ENCODE results near the gene EDDM3A.
"Not testable (repeated sequence)": the region's sequence is repeated elsewhere in the genome, so short reads cannot be mapped to it uniquely, and the experiment has no call there.

The EDDM3A gene, protein sequence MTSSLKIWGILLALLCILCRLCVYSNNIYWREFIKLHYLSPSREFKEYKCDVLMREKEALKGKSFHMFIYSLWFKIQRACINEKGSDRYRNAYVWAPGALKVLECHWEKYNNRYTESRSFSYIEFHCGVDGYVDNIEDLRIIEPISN

DNA sequence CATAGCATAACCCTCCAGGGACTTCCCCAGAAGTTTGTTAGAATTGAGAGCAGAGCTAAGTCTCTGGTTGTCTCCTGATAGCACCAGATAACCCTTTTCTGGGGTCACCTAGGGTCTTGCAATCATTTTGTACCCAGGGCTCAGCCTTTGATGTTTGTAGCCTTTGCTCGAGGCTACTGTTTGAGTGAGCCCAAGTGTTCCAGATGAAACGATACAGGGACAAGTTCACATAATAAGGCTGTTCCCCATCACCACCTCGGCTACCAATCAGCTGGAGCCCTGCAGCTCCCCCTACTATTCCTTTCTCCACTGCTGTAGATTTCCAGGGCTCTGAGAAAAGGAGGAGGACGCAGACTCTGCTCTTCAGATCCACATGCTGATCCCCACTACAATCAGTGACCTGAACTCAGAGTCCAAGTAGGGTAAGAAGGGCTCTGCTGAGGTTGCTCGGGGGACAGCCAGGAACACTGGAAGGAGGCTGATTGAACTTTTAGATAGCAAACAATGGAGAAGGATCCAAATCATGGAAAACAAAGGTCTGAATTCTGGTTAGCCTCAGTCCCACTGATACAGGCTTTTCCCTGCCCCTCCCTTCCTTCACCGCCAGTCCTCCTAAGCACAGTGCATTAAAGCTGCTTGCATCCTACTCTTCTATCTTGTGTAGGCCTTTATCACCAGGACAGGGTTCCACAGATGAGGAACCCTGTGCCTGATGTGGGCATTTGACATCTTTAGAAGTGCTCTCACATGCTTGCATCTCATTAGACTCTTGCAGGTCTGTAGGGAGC, at the start of gene EDDM3A:
EDDM3A (plus strand) TSS at position 317 of the 788 bp plus-strand sequence. CDS start 1,694 bp downstream, outside the sequence.
- DNase-seq, result no peak

DNA sequence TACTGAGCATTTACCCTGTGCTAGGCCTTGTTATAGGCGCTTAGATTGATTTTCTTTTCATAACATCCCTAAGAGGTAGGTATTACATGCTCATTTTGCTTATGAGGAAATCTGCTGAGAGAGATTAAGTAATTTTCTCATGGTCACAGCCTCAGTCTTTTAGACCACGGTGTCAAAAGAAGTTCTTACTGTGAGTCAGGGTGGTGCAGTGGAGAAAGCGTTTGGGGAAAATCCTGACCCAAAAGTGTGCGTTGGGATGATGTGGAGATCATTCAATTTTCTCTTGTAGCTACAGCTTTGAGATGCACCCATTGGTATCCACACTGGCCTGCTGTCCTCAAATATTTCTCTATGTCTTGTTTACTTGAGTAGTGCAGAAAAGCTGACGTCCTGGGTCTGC, 48.9 kb upstream of the EDDM3A start:
- DNase-seq, result peak; percentile 48 to 71 (median 69)

DNA sequence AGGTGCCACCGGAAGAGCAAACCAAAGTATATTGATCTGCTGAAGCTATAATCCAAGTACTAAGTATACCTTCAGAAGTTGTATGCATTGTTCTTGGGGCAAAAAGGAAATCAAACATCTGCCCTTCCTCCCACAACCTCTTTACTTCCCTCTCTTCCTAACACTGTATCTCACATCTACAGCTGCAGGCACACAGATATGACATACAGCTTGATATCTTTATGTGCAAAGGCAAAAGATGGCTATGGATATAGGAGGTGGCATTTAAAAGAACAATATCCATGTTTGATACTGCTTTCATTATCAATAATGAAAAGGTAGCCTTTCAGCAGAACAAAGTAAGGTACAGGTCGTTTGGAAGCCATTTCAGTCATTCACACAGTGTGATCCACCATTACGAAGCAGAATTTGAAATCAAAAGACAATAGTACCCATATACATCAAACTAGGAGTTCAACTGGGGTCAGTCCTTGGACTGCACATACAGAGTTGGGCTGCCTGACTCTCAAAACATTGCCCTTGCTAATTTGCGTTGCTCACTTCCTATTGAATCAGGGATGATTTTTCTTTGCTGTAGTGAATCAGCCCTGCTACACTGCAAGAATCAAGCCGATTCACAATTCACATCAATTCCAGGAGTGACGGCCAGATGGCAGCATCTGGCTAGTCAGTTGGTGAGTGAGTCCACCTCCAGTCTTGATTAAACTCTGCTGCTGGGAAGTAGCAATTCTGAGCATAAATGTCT, 48.2 kb upstream of the EDDM3A start:
- peak; percentile 80 to 93 (median 93) for DNase-seq

DNA sequence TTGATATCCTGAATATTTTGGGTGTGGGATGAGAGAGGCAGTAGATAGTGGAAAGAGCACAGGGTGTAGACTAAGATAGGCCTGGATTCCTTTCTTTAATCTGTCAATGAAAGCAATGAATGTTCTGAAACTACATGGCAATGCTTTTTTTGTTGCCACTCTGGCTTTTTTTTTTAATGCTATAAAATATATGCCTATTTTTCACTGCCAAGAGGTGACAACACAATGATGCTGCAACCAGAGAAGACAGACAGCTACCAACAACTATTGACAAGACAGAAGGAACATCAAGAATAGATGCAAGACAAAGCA, 47.7 kb upstream of the EDDM3A start:
- DNase-seq, result no peak

DNA sequence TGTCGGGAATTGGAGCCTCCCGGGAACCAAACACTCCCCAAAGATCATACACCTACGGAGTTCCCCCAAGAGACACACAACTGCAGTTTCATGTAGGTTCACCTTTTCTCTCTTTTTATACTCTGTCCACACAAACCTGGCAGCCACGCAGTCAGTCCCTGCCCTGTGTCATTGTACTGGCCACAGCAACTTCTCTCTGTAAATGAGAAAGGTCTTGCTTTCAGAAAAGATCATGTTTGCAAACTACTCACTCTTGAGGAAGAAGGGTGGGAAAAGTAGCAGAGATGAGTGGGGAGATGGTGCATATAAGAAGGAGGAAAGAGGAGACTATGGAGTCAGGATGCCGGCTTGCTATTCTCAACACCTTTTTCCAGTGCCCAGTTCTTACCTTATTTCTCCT, 46.8 kb upstream of the EDDM3A start:
- DNase-seq, result no peak

DNA sequence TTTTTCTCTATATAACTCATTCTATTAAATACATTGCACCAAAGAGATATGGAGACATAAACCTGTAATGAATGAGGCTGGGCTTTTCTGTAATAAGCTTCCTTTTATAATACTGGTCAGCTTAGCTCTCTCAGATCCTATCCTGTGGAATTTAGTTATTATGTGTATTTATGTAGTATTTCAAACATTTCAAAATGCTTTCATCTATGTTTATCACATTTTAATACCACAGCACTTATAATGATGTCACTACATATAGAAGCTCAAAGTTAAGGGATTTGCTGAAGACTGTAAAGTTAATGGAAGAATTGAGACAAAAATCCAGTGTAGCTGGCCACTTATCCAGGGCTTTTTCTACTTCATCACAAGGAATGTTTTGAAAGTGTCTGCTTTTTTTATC, 45.8 kb upstream of the EDDM3A start:
- no peak for DNase-seq

DNA sequence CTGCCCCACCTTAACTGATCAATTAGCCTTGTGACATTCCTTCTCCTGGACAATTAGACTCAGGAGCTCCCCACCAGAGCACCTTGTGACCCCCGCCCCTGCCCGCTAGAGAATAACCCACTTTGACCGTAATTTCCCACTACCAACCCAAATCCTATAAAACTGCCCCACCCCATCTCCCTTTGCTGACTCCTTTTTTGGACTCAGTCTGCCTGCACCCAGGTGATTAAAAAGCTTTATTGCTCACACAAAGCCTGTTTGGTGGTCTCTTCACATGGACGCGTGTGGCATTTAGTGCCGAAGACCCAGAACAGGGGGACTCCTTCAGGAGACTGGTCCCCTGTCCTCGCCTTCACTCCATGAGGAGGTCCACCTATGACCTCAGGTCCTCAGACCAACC, 44.7 kb upstream of the EDDM3A start:
- DNase-seq, result not testable (repeated sequence)

DNA sequence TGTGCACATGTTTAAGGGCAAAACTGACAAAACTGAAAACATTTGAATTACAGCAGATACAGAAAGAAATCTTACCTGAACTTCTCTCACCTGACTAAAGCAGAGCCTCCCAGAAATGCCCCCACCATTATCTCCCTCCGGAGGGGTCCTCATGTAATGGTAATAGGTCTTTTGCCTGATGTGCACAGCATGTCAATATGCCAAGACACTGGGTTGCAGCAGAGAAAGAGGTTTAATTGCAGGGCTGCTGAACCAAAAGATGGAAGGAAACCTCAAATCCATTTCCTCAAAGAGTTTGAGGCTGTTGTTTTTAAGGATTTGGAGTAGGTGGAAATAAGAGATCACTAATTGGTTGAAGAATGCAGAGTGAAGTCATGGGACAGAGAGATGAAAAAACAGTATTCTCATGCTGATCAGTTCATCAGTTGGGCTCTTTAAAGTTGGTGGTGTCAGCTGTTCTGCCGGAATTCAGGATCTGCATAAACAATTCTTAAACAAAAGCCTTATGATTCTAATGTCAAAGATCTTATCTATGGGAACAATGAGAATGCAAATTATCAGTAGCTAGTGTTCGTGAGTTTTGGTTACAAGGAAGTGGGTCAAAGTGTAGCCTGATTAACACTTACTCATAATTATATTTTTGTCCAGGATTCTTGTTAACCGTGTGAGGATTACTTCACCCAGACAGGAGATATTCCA, 38.9 kb upstream of the EDDM3A start:
- DNase-seq, result peak in 2 of 3 donors; percentile 18 to 27

DNA sequence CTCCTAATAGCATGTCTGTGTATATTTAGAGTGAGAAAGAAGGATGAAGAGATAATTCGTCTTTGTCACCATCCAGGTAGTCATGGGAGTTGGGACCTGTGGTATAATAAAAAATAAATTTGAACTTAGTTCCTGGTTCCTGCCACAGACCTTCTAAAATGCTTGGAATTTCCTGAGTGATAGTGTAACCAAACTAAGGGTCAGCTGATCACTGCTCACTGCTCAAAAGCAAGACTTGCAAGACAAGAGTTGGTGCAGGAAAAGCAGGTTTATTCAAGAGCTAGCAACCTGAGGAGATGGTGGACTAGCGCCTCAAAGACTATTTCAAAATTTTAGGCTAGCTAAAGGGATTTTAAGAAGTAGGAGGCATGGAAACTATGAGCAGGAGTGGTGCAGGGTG, 38.1 kb upstream of the EDDM3A start:
- DNase-seq, result peak; percentile 50 to 67 (median 63)

DNA sequence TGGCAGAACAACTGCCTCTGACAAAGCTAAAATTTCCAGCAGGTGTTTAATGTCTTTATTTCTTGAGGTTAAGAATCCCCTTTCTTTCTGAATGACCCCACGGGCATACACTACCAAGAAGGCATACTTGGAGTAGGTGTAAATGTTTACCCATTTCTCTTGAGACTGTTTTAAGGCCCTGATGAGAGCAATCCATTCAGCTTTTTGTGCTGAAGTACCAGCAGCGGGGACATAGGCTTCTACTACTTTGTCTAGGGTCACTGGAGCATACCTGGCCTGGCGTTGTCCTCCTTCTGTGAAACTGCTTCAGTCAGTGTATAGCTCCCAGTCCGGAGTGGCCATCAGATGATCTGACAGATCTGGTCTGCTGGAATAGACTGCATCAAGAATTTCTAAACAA, 34.4 kb upstream of the EDDM3A start:
- DNase-seq, result no peak

DNA sequence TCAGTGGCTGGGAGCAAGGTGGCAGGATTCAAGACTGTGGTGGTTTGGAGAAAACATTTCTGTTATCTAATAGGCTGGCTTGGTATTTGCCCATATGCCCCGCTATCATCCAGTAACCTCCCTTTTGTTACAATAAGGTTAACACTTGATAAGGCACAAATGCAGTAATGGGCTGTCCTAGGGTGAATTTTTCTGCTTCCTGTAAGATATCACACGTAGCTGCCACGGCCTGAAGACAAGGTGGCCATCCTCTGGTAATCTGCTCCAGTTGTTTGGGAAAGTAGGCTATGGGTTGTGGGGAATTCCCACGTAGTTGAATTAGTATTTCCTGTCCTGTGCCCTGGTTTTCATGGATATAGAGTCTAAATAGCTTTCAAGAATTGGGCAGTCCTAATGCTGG, 34.0 kb upstream of the EDDM3A start:
- no peak for DNase-seq

DNA sequence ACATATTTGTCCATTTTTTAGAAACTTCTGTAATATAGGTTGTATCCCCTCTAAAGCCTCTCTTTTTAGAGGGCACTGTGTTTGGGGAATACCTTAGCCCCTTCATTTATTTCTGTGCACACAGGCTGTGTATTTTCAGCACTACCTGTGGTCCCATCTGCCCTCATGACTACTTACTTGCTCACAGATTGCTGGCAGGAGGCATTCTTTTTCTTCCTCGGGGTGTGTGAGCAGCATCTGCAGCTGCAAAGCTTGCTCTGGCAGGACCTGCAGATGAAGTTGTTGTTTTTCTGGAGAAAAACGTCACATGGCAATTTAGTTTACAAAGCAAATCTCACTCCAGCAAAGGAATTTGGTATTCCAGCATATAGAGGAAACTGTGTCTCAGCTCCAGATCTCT, 32.8 kb upstream of the EDDM3A start:
- DNase-seq, result no peak

DNA sequence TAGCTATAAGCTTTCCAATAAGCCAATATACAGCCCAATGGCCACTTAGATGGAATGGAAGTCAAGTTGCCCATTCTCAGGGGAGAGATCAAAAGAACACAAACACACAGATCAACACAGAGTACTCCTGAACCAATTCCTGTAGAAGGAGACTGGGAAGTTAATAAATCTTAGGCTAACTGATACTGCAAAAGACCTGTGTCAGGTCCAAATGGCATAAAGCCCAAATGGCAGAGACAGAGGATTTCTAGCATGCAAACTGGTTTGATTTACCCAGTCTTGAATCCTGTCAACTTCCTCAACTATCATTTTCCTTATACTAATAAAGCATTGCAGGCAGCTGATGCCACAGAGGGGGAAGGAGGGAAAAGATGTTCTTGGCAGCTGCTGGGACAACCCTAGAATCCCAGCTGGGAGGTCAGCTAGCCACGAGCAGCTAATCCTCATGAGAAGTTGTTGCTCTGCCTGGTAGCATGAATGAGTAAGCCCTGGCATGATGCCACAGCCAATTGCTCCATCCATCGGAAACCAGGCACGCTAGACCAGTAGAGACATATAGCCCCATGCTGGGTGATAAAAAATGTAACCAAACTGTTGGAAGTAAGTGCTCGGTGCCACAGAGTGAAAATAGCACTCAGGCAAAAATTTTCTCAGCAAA, 31.0 kb upstream of the EDDM3A start:
- peak; percentile 93 to 94 (median 93) for DNase-seq

DNA sequence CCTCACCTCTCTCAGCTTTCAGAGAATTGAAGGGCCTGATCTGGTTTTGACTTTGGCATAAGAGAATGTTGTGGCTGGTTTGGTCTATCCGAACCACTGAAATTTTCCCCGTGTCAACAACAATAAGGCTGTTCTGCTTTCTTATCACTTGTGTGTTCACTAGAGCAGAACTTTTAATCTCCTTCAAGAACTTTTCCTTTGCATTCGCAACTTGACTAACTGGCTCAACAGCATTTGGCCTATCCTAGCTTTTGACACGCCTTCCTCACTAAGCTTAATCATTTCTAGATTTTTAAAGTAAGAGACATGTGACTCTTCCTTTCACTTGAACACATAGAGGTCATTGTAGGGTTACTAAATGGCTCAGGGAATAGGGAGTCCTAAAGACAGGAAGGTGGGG, 25.9 kb upstream of the EDDM3A start:
- DNase-seq, result no peak

DNA sequence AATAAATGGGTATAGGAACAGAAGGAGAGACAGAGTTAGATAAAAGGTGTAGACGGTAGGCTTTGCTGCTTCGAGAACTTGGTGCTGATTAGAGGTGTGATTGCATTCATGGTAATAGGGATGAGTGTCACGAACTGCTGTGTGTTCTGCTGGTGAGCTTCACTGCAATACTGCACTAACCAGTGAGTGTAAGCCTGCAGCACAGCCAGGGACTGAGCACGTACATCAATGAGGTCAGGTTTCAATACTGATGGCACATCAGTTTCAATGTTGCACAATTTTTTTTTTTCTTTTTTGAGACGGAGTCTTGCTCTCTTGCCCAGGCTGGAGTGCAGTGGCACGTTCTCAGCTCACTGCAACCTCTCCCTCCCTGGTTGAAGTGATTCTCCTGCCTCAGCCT, 24.9 kb upstream of the EDDM3A start:
- no peak for DNase-seq

DNA sequence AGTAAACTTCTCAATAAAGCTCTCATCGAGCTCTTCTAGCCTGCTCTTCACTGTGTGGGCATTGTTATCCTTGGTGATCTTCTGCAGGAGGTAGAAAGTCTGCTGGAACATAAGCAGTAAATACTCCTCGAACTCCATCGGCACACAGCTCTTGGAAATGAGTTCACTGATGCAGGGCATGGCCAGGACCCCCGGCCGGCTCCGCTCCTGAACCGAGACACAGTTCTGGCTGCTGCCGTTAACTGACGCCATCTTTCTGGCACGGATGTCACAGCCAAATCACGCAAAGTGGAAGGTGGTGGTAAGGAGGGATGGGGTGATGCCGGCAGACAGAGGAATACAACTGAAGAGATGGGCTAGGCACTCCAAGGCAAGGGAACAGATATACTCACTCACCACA, 23.7 kb upstream of the EDDM3A start:
- DNase-seq, result no peak

DNA sequence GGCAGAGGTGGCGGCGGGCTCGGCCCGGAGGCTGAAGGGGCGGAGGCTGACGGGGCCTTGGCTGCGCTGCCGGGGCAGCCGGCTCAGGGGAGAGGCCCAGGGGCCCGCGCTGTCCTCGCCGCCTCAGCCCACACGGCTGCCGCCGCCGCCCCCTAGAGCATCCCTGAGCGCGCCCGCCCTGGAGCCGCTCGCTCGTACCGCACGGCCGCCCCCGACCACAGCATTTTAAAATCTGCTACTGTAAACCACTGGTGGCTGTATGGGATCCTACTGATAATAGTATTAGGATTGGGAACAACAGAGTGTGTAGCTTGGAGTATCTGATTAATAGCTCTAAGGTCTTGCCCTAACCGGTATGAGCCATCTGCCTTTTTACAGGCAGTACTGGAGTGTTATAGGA, 22.2 kb upstream of the EDDM3A start:
- no peak for DNase-seq

DNA sequence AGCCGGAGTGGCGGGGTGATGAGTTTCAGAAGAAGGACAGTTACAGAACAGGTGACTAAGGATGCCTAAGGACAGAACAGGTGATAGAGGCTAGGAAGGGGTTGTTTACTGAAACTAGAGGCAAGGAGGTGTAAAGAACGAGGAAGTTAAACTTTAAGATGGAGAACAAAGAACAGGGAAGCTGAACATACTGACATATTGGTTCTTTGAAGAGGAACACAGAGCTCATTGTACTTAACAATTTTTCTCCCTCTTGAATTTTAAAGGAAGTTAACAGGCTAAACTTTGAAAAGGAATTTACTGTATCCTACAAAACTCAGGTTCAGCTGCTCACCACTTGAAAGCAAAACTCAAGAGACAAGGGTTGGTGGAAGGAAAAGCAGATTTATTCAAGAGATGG, 19.6 kb upstream of the EDDM3A start:
- DNase-seq, result not testable (repeated sequence)

DNA sequence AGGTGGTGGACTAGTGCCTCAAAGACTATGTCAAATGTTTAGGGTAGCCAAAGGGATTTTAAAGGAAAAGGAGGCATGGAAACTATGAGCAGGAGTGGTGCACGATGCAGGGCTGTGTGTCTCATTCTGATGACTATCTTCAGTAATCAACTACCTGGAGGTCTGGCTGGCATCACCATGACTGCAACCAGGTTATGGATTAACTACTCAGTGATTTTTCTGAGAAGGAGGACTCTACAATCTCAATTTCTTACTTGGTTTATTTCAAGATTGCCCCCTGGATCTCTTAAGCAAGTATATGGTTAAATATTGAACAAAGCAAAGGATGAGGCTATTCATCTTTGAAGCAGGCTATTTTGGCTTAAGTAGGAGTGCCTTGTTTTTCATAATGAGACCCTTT, 19.2 kb upstream of the EDDM3A start:
- DNase-seq, result no peak

DNA sequence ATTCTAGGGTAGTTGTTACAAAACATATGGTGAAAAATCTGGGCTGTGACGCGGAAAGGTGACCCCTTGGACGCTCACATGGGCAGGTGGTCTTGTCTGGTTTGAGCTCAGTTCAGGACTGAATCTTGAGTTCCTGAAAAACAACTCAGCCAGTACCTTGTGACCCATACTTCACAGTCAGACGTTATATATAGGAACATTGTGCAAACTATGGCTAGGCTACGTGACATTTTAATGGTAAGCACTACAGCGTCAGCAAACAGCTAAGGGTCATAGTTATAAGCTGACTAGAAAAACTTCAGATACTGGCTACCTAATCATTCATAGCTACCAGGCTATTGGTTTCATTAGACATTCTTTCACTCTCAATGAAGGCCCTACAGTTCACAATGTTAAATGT, 14.8 kb upstream of the EDDM3A start:
- DNase-seq, result peak; percentile 39 to 68 (median 58)

DNA sequence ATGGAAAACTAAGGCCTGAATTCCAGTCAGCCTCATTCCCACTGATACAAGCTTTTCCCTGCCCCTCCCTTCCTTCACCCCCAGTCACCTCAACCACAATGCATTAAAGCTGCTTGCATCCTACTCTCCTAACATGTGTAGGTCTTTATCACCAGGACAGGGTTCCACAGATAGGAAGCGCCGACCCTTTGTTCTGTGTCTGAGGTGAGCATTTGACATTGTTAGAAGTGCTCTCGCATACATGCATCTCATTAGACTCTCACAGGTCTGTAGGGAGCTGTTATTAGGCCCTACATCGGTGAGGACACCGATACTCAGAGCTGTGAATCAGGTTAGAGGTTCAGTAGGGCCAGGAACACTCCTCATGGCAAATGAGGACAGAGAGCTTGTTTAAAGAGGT, 13.2 kb upstream of the EDDM3A start:
- DNase-seq, result no peak

DNA sequence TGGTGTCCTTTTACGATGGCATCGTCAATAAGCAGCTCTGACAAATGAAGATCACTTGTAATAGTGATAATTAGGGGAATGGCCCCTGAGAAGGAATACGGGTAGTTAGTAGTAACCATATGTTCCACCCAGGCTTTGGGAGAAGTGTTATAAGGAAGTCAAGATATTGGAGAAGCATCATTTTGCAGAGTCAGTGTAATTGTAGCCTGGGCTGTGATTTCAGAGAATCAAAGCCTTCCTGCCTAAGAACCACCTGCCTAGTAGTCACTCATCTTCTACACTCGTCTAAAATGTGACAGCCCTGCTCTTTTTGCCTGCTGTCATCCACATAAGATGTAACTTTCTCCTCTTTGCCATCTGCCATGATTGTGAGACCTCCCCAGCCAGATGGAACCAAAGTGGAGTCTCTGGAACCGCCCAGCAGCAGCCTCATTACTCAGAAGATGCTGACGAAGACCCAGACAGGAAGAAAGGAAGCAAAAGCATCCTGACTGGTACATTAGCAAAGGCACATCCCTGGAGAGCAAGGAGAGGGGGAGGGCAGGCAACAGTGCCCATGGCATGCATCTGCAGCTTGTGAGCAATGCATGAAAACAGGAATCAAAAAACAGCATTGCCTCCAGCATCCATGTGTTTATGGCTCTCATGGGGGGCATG, 12.6 kb upstream of the EDDM3A start:
- DNase-seq, result peak; percentile 39 to 66 (median 61)
